Activated CD4-positive, alpha-beta T cell treated with anti-CD3 and anti-CD28 coated beads, Interleukin-2, amount 50 U/mL, for 24 hours (primary cell): ENCODE results near the gene P2RY6.
"Not testable (repeated sequence)": the region's sequence is repeated elsewhere in the genome, so short reads cannot be mapped to it uniquely, and the experiment has no call there.

Experiments
- DNase-seq, 2 donors: peaks; one replicate each; pipeline ENCODE4 v3.0.0-alpha.2; 2020; ENCODE audit warnings: low read depth in 1 of 2, low spot score in 1 of 2

P2RY6 gene

GRCh38 chr11:73259406-73260126 is 12.6 kb upstream of the P2RY6 start:
- no peak for DNase-seq

GRCh38 chr11:73260127-73260457 is 12.0 kb upstream of the P2RY6 start:
- DNase-seq: no peak

GRCh38 chr11:73262851-73263495 is 9.2 kb upstream of the P2RY6 start:
- no peak for DNase-seq

GRCh38 chr11:73263640-73264039 is 8.5 kb upstream of the P2RY6 start:
- DNase-seq: no peak

GRCh38 chr11:73265278-73265810 is 6.8 kb upstream of the P2RY6 start:
- no peak for DNase-seq

- no peak for DNase-seq
Observed at GRCh38 chr11:73265853-73266645, 6.1 kb upstream of the P2RY6 start.

- DNase-seq: no peak
Observed at GRCh38 chr11:73266646-73267020, 5.5 kb upstream of the P2RY6 start.

GRCh38 chr11:73267122-73267846 is 4.9 kb upstream of the P2RY6 start:
- no peak for DNase-seq

- no peak for DNase-seq
Observed at GRCh38 chr11:73267906-73268540, 4.1 kb upstream of the P2RY6 start.

GRCh38 chr11:73268671-73269271 is 3.4 kb upstream of the P2RY6 start:
- DNase-seq: no peak

GRCh38 chr11:73269459-73270015 is 2.6 kb upstream of the P2RY6 start:
- DNase-seq: no peak

- DNase-seq: no peak
Observed at GRCh38 chr11:73270016-73270854, 1.9 kb upstream of the P2RY6 start.

GRCh38 chr11:73270855-73271477 is 1.2 kb upstream of the P2RY6 start:
- no peak for DNase-seq

- not testable (repeated sequence) for DNase-seq
Observed at GRCh38 chr11:73271478-73271865, 666 bp upstream of the P2RY6 start.

- no peak for DNase-seq
Observed at GRCh38 chr11:73272680-73273038, 521 bp downstream of the P2RY6 start.

- DNase-seq: no peak
Observed at GRCh38 chr11:73273222-73273895, 1.2 kb downstream of the P2RY6 start.

GRCh38 chr11:73274191-73274590 is 2.1 kb downstream of the P2RY6 start:
- not testable (repeated sequence) for DNase-seq

GRCh38 chr11:73274722-73275380 is 2.7 kb downstream of the P2RY6 start:
- no peak for DNase-seq
